Gastroesophageal sphincter (tissue), 3 donors: Measurements from ENCODE around the gene NLK.

Experiments used
- CTCF ChIP-seq, 4 experiments: fragments of 200-600 bp in 2 of 4; fragments of 450-650 bp in 2 of 4; sonication (generic) in 1 of 4; IDR thresholded peaks; one replicate each; pipeline ENCODE4 v1.5.1; 2017 to 2019; ENCODE audit warnings: antibody characterized with exemption in 4 of 4, mild to moderate bottlenecking in 2 of 4, moderate library complexity in 2 of 4
- EP300 ChIP-seq: sonication (generic); formaldehyde crosslinking; IDR thresholded peaks from one replicate; pipeline ENCODE4 v1.6.1; 2017; ENCODE audit warnings: antibody characterized with exemption, mild to moderate bottlenecking
- POLR2A ChIP-seq, 2 donors: fragments of 450-650 bp; IDR thresholded peaks; one replicate each; pipeline ENCODE4 v1.6.1; 2017; ENCODE audit warnings: antibody characterized with exemption in 2 of 2, mild to moderate bottlenecking in 2 of 2, moderate library complexity in 1 of 2
- POLR2AphosphoS5 ChIP-seq: sonication (generic); formaldehyde crosslinking; IDR thresholded peaks from one replicate; pipeline ENCODE4 v1.6.1; 2017; ENCODE audit warnings: antibody characterized with exemption

- TF ChIP-seq POLR2AphosphoS5 (no peak), CTCF (IDR thresholded peaks at IDR 0.05) (no peak), POLR2A (IDR thresholded peaks at IDR 0.05) (no peak), EP300 (no peak)
Observed at GRCh38 chr17:28038802-28039201, 3.7 kb upstream of the NLK start.
